ENCODE results near the gene TGM1. TPM values are rescaled to one million over a fixed set of nuclear protein-coding genes. Genes with fewer than 3 reads are reported as not detected.
"Not testable (repeated sequence)": the region's sequence is repeated elsewhere in the genome, so short reads cannot be mapped to it uniquely, and the experiment has no call there.

TGM1 gene
- total and polyA plus RNA-seq, 7 donors, result 0.33 to 2.7 (median 0.89) TPM; not detected in 1

DNA sequence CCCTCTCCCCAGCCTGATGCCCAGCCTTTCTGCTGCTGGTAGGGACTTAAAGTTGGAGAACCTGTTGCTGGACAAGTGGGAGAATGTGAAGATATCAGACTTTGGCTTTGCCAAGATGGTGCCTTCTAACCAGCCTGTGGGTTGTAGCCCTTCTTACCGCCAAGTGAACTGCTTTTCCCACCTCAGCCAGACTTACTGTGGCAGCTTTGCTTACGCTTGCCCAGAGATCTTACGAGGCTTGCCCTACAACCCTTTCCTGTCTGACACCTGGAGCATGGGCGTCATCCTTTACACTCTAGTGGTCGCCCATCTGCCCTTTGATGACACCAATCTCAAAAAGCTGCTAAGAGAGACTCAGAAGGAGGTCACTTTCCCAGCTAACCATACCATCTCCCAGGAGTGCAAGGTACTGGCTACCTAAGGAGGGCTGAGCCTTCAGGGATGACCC is 55.8 kb downstream of the TGM1 start:
- Histone ChIP-seq H3K36me3 (peaks cover 5 to 86% (median 19%) of the 10 kb centered on the region in 4 donors), H3K4me1 (peaks cover 0 to 14% (median 5%) of the 10 kb centered on the region in 4 donors), H3K27me3 (no peaks in the 10 kb centered on the region), H3K27ac (no peak overlapping the region), H3K9me3 (no peaks in the 10 kb centered on the region), H3K4me3 (no peak overlapping the region)
- TF ChIP-seq EP300 (IDR thresholded peaks at IDR 0.05) (no peak), POLR2A (IDR thresholded peaks at IDR 0.05) (no peak), POLR2AphosphoS5 (IDR thresholded peaks at IDR 0.05) (no peak)
- TF ChIP-seq, protein P1, sequence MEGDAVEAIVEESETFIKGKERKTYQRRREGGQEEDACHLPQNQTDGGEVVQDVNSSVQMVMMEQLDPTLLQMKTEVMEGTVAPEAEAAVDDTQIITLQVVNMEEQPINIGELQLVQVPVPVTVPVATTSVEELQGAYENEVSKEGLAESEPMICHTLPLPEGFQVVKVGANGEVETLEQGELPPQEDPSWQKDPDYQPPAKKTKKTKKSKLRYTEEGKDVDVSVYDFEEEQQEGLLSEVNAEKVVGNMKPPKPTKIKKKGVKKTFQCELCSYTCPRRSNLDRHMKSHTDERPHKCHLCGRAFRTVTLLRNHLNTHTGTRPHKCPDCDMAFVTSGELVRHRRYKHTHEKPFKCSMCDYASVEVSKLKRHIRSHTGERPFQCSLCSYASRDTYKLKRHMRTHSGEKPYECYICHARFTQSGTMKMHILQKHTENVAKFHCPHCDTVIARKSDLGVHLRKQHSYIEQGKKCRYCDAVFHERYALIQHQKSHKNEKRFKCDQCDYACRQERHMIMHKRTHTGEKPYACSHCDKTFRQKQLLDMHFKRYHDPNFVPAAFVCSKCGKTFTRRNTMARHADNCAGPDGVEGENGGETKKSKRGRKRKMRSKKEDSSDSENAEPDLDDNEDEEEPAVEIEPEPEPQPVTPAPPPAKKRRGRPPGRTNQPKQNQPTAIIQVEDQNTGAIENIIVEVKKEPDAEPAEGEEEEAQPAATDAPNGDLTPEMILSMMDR (IDR thresholded peaks at IDR 0.05), result no peak
- DNase-seq, result peak; percentile 10
- intact Hi-C loops (cut with DNase I), result no loop called here
- WGBS, 2 donors, result 75 to 95% methylated on average over 5 of the region's 5 CpGs

DNA sequence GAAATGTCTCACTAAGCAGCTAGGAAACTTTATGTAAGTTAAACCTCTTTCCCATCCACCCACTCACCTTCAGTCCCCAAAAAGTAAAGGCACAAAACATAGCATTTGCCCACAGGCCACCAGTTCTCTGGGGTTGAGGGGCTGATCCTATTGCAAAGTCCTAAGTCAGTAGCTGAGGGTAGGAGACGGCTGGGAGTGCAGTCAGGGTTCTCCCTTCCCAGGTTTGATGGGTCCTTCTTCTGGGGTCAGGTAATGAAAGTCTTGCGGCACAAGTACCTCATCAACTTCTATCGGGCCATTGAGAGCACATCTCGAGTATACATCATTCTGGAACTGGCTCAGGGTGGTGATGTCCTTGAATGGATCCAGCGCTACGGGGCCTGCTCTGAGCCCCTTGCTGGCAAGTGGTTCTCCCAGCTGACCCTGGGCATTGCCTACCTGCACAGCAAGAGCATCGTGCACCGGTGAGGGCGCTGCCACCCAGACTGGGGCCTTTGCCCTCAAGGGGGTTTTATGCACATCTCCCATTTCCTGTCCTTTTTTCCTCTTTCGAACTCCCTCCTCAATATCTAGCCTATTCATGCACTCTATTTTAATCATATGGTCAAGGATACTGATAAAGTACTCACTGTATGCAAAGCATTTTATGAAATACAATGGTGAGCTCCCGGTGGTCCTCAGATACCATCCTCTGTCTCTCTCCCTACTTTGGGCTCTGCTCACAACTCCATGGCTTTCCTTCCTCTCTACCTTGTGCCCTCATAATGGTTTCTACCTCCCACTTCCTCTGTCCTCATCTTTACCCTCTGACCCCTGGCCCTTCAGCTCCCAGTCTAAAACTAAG is 56.5 kb downstream of the TGM1 start:
- H3K36me3 ChIP-seq, result peaks cover 5 to 88% (median 20%) of the 10 kb centered on the region in 4 donors

DNA sequence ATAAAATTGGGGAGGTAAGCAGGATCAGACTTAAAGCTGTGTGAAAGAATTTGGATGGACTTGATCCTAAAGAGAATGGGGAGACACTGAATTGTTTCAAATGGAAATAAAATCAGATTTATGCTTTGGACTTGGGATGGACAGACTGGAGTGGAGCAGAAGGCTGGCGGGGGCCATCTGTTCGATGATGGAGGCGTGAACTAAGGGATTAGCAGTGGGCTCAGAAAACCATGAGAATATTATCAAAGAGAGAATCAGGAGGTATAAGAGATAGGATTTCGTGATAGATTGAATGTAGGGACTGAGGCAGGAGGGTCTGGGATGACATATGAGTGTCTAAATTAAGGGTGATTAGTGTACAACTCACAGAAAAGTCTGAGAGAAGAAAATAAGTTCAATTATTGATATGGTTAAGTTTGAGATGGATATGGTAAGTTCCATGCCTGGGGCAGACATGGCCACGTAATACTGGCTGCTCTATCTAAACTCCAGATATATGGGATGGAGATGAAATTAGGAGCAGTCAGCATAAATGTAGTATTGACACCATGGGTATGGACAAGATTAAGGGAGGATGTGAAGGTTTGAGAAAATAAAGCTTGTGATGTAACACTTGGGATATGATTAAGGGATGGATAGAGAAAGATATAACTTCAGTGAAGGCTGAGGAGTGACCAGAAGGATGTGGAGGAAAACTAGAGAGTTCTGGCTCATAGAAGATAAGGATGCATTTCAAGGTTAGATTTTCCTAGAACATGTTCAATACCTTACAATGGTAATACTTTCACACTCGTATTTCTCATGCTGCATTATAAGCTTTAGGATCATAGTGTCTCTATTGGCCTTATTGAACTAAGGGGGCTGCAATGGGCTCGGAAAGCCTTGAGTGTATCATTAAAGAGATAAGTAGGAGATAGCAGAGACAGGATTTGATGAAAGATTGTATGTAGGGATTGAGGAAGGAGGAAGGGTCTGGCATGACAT is 58.5 kb downstream of the TGM1 start:
- Histone ChIP-seq H3K4me3 (no peak overlapping the region), H3K4me1 (no peaks in the 10 kb centered on the region), H3K27ac (no peak overlapping the region), H3K9me3 (no peaks in the 10 kb centered on the region), H3K27me3 (no peaks in the 10 kb centered on the region), H3K36me3 (peaks cover 0 to 79% (median 14%) of the 10 kb centered on the region in 4 donors)
- WGBS, 2 donors, result 95 to 96% methylated on average over 7 of the region's 7 CpGs
- DNase-seq, result peak; percentile 9
- intact Hi-C loops (cut with DNase I), result no loop called here
- no peak for TF ChIP-seq EP300 (IDR thresholded peaks at IDR 0.05)
- no peak for TF ChIP-seq POLR2AphosphoS5 (IDR thresholded peaks at IDR 0.05)

More for the DNA sequence above, 56.5 kb downstream of the TGM1 start:
- Histone ChIP-seq H3K27ac (no peak overlapping the region), H3K9me3 (no peaks in the 10 kb centered on the region), H3K4me3 (no peak overlapping the region), H3K27me3 (no peaks in the 10 kb centered on the region), H3K4me1 (peaks cover 0 to 8% (median 2%) of the 10 kb centered on the region in 4 donors)
- peak; percentile 26 for DNase-seq
- no peak for TF ChIP-seq EP300 (IDR thresholded peaks at IDR 0.05)
- TF ChIP-seq, protein P1 (IDR thresholded peaks at IDR 0.05), result no peak
- no peak for TF ChIP-seq POLR2AphosphoS5 (IDR thresholded peaks at IDR 0.05)
- no peak for TF ChIP-seq POLR2A (IDR thresholded peaks at IDR 0.05)
- 97 to 98% methylated on average over 11 of the region's 11 CpGs for WGBS, 2 donors
- intact Hi-C loops (cut with DNase I), result no loop called here

DNA sequence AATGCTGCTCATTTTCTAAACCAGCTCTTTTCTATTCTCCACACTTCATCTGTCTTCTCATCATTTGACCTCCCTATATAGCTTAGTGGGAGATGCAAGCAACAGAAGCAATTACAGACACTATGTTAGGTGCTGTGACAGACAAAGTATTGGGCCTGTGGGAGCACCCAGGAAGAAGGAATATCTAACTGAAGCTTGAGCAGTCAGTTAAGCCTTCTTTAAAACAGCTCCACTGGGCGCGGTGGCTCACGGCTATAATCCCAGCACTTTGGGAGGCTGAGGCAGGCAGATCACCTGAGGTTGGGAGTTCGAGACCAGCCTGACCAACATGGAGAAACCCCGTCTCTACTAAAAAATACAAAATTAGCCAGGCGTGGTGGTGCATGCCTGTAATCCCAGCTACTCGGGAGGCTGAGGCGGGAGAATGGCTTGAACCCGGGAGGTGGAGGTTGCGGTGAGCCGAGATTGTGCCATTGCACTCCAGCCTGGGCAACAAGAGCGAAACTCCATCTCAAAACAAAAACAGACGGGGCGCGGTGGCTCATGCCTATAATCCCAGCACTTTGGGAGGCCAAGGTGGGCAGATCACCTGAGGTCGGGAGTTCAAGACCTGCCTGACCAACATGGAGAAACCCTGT is 59.6 kb downstream of the TGM1 start:
- H3K27ac ChIP-seq; H3K4me3 ChIP-seq; H3K27me3 ChIP-seq; H3K9me3 ChIP-seq; H3K4me1 ChIP-seq; intact Hi-C loops (cut with DNase I): not testable (repeated sequence)
- H3K36me3 ChIP-seq, result peaks cover 0 to 68% (median 11%) of the 10 kb centered on the region in 4 donors
- DNase-seq, result peak; percentile 40
- WGBS, 2 donors, result 96 to 98% methylated on average over 16 of the region's 16 CpGs

DNA sequence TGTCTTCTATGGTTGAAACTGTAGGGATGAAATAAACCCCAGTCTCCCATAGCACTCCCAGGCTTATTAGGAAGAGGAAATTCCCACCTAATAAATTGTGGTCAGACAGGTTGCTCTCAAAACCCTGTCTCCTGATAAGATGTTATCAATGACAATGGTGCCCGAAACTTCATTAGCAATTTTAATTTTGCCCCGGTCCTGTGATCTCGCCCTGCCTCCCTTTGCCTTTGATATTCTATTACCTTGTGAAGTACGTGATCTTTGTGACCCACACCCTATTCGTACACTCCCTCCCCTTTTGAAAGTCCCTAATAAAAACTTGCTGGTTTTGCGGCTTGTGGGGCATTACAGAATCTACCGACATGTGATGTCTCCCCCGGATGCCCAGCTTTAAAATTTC is 60.4 kb downstream of the TGM1 start:
- 95 to 96% methylated on average over 8 of the region's 8 CpGs for WGBS, 2 donors
- H3K4me1 ChIP-seq; H3K4me3 ChIP-seq; H3K9me3 ChIP-seq; intact Hi-C loops (cut with DNase I); H3K27ac ChIP-seq; H3K27me3 ChIP-seq: not testable (repeated sequence)
- DNase-seq, result peak; percentile 3
- peaks cover 0 to 60% (median 8%) of the 10 kb centered on the region in 4 donors for H3K36me3 ChIP-seq

Small RNAs within 50 kb of the gene (small RNA-seq; reads per million reads assigned to genes)
- gene CHMP4A (0 reads per million in 3 donors), gene MDP1 (0 to 0.06 (median 0) reads per million in 3 donors)

Other genes with a start within 250 kb of the TGM1 start
Only the 30 nearest of the 34 such genes appear.
- gene PCK2, start 168.9 kb downstream of the TGM1 start, total RNA-seq, result 10 to 100 TPM in 2 of 4 donors, 1 to 10 TPM in 2; 7.1 to 12.2 (median 9.2) TPM
- 100 to 1,000 TPM in 1 of 3 donors, 10 to 100 TPM in 2; 66.1 to 109 (median 99.5) TPM for gene PCK2, start 168.9 kb downstream of the TGM1 start, polyA plus RNA-seq
- gene DCAF11, start 148.4 kb downstream of the TGM1 start, total RNA-seq, result 10 to 100 TPM; 37.7 to 82.9 (median 54.8) TPM
- gene DCAF11, start 148.4 kb downstream of the TGM1 start, polyA plus RNA-seq, result 10 to 100 TPM; 70.9 to 79.8 (median 75.1) TPM
- gene NRL, start 148.2 kb downstream of the TGM1 start, total RNA-seq, result 1 to 10 TPM in 2 of 4 donors, under 1 TPM in 2; 0.71 to 2.2 (median 1.4) TPM
- gene NRL, start 148.2 kb downstream of the TGM1 start, polyA plus RNA-seq, result 1 to 10 TPM; 1.2 to 2.9 (median 1.8) TPM
- gene FITM1, start 132.5 kb downstream of the TGM1 start, total RNA-seq, result under 1 TPM in 1 of 4 donors, not detected in 3; 0.33 TPM
- gene FITM1, start 132.5 kb downstream of the TGM1 start, polyA plus RNA-seq, result 1 to 10 TPM in 1 of 3 donors, not detected in 2; 1.8 TPM
- 100 to 1,000 TPM; 129 to 186 (median 152) TPM for gene PSME1, start 127.0 kb downstream of the TGM1 start, total RNA-seq
- 100 to 1,000 TPM; 309 to 438 (median 416) TPM for gene PSME1, start 127.0 kb downstream of the TGM1 start, polyA plus RNA-seq
- gene EMC9, start 121.6 kb downstream of the TGM1 start, total RNA-seq, result 10 to 100 TPM in 3 of 4 donors, 1 to 10 TPM in 1; 5.0 to 20.9 (median 12.9) TPM
- 10 to 100 TPM; 20.6 to 37.2 (median 30.8) TPM for gene EMC9, start 121.6 kb downstream of the TGM1 start, polyA plus RNA-seq
- gene PSME2, start 116.6 kb downstream of the TGM1 start, total RNA-seq, result 10 to 100 TPM; 26.2 to 43.5 (median 34.5) TPM
- 100 to 1,000 TPM; 228 to 485 (median 356) TPM for gene PSME2, start 116.6 kb downstream of the TGM1 start, polyA plus RNA-seq
- gene RNF31, start 115.7 kb downstream of the TGM1 start, total RNA-seq, result 10 to 100 TPM; 20.2 to 38.4 (median 29.7) TPM
- 10 to 100 TPM; 13.6 to 57.8 (median 37.8) TPM for gene RNF31, start 115.7 kb downstream of the TGM1 start, polyA plus RNA-seq
- gene IRF9, start 101.9 kb downstream of the TGM1 start, total RNA-seq, result 100 to 1,000 TPM in 1 of 4 donors, 10 to 100 TPM in 3; 54.6 to 103 (median 56.1) TPM
- gene IRF9, start 101.9 kb downstream of the TGM1 start, polyA plus RNA-seq, result 100 to 1,000 TPM in 1 of 3 donors, 10 to 100 TPM in 2; 46.2 to 115 (median 51.8) TPM
- gene REC8, start 91.1 kb downstream of the TGM1 start, total RNA-seq, result 10 to 100 TPM in 2 of 4 donors, 1 to 10 TPM in 2; 4.6 to 24.1 (median 8.3) TPM
- gene REC8, start 91.1 kb downstream of the TGM1 start, polyA plus RNA-seq, result 10 to 100 TPM in 1 of 3 donors, 1 to 10 TPM in 2; 1.8 to 21.7 (median 2.5) TPM
- gene IPO4, start 74.4 kb downstream of the TGM1 start, total RNA-seq, result 10 to 100 TPM; 11.0 to 37.1 (median 13.2) TPM
- gene IPO4, start 74.4 kb downstream of the TGM1 start, polyA plus RNA-seq, result 10 to 100 TPM in 1 of 3 donors, 1 to 10 TPM in 2; 3.0 to 24.4 (median 5.4) TPM
- gene TM9SF1, start 67.7 kb downstream of the TGM1 start, total RNA-seq, result 10 to 100 TPM; 29.6 to 36.9 (median 34.7) TPM
- 10 to 100 TPM in 2 of 3 donors, 1 to 10 TPM in 1; 7.9 to 37.2 (median 10.8) TPM for gene TM9SF1, start 67.7 kb downstream of the TGM1 start, polyA plus RNA-seq
- gene TSSK4, start 57.5 kb downstream of the TGM1 start, total RNA-seq, result under 1 TPM in 1 of 4 donors, not detected in 3; 0.66 TPM
- under 1 TPM in 1 of 3 donors, not detected in 2; 0.22 TPM for gene TSSK4, start 57.5 kb downstream of the TGM1 start, polyA plus RNA-seq
- 100 to 1,000 TPM in 2 of 4 donors, 10 to 100 TPM in 2; 65.6 to 149 (median 102) TPM for gene CHMP4A, start 49.7 kb downstream of the TGM1 start, total RNA-seq
- gene CHMP4A, start 49.7 kb downstream of the TGM1 start, polyA plus RNA-seq, result 100 to 1,000 TPM in 2 of 3 donors, 10 to 100 TPM in 1; 81.6 to 116 (median 109) TPM
- 10 to 100 TPM; 22.4 to 31.7 (median 26.5) TPM for gene MDP1, start 47.1 kb downstream of the TGM1 start, total RNA-seq
- gene MDP1, start 47.1 kb downstream of the TGM1 start, polyA plus RNA-seq, result 10 to 100 TPM; 15.1 to 34.2 (median 28.8) TPM
- gene NEDD8, start 30.8 kb downstream of the TGM1 start, total RNA-seq, result 100 to 1,000 TPM; 104 to 217 (median 189) TPM
- gene NEDD8, start 30.8 kb downstream of the TGM1 start, polyA plus RNA-seq, result 100 to 1,000 TPM; 204 to 243 (median 221) TPM
- 10 to 100 TPM; 44.3 to 63.9 (median 48.3) TPM for gene GMPR2, start 30.2 kb downstream of the TGM1 start, total RNA-seq
- 10 to 100 TPM; 56.5 to 97.1 (median 58.9) TPM for gene GMPR2, start 30.2 kb downstream of the TGM1 start, polyA plus RNA-seq
- 10 to 100 TPM; 36.6 to 55.3 (median 50.1) TPM for gene TINF2, start 20.6 kb downstream of the TGM1 start, total RNA-seq
- gene TINF2, start 20.6 kb downstream of the TGM1 start, polyA plus RNA-seq, result 10 to 100 TPM; 41.4 to 54.1 (median 43.5) TPM
- gene RABGGTA, start 8.4 kb upstream of the TGM1 start, total RNA-seq, result 10 to 100 TPM; 14.0 to 25.2 (median 20.0) TPM
- gene RABGGTA, start 8.4 kb upstream of the TGM1 start, polyA plus RNA-seq, result 10 to 100 TPM; 27.3 to 32.4 (median 31.9) TPM
- gene DHRS1, start 36.6 kb upstream of the TGM1 start, total RNA-seq, result 10 to 100 TPM; 13.9 to 34.6 (median 29.3) TPM
- gene DHRS1, start 36.6 kb upstream of the TGM1 start, polyA plus RNA-seq, result 10 to 100 TPM; 39.6 to 56.6 (median 40.8) TPM
- 10 to 100 TPM; 12.8 to 16.8 (median 14.9) TPM for gene NOP9, start 36.7 kb upstream of the TGM1 start, total RNA-seq
- gene NOP9, start 36.7 kb upstream of the TGM1 start, polyA plus RNA-seq, result 10 to 100 TPM in 2 of 3 donors, 1 to 10 TPM in 1; 7.8 to 29.0 (median 11.3) TPM
- gene CIDEB, start 44.8 kb upstream of the TGM1 start, total RNA-seq, result 1 to 10 TPM; 4.7 to 9.5 (median 8.0) TPM
- gene CIDEB, start 44.8 kb upstream of the TGM1 start, polyA plus RNA-seq, result 1 to 10 TPM; 7.2 to 8.6 (median 7.2) TPM
- gene LTB4R2, start 47.0 kb upstream of the TGM1 start, total RNA-seq, result 1 to 10 TPM; 2.5 to 5.5 (median 4.3) TPM
- 1 to 10 TPM in 1 of 3 donors, under 1 TPM in 1, not detected in 1; under 0.01 to 3.9 TPM for gene LTB4R2, start 47.0 kb upstream of the TGM1 start, polyA plus RNA-seq
- gene LTB4R, start 48.3 kb upstream of the TGM1 start, total RNA-seq, result 1 to 10 TPM; 2.1 to 4.2 (median 2.9) TPM
- 1 to 10 TPM in 2 of 3 donors, under 1 TPM in 1; 0.60 to 9.8 (median 2.1) TPM for gene LTB4R, start 48.3 kb upstream of the TGM1 start, polyA plus RNA-seq
- gene ADCY4, start 71.9 kb upstream of the TGM1 start, total RNA-seq, result 10 to 100 TPM in 3 of 4 donors, 1 to 10 TPM in 1; 8.1 to 36.0 (median 17.7) TPM
- gene ADCY4, start 71.9 kb upstream of the TGM1 start, polyA plus RNA-seq, result 10 to 100 TPM in 1 of 3 donors, 1 to 10 TPM in 2; 1.4 to 16.5 (median 2.4) TPM
- gene RIPK3, start 76.8 kb upstream of the TGM1 start, total RNA-seq, result 10 to 100 TPM in 1 of 4 donors, 1 to 10 TPM in 3; 2.6 to 12.5 (median 3.7) TPM
- 10 to 100 TPM; 28.8 to 66.4 (median 43.5) TPM for gene RIPK3, start 76.8 kb upstream of the TGM1 start, polyA plus RNA-seq
- gene NFATC4, start 105.0 kb upstream of the TGM1 start, total RNA-seq, result 100 to 1,000 TPM in 1 of 4 donors, 10 to 100 TPM in 3; 29.6 to 120 (median 67.3) TPM
- gene NFATC4, start 105.0 kb upstream of the TGM1 start, polyA plus RNA-seq, result 10 to 100 TPM; 10.4 to 45.1 (median 15.6) TPM
- 10 to 100 TPM in 1 of 4 donors, 1 to 10 TPM in 3; 6.8 to 17.4 (median 7.0) TPM for gene NYNRIN, start 135.8 kb upstream of the TGM1 start, total RNA-seq
- 1 to 10 TPM in 1 of 3 donors, under 1 TPM in 2; 0.60 to 6.5 (median 0.92) TPM for gene NYNRIN, start 135.8 kb upstream of the TGM1 start, polyA plus RNA-seq
- 1 to 10 TPM; 1.4 to 8.9 (median 2.1) TPM for gene CBLN3, start 166.5 kb upstream of the TGM1 start, total RNA-seq
- 1 to 10 TPM in 2 of 3 donors, under 1 TPM in 1; 0.46 to 3.6 (median 1.2) TPM for gene CBLN3, start 166.5 kb upstream of the TGM1 start, polyA plus RNA-seq
- 10 to 100 TPM; 44.6 to 60.8 (median 50.6) TPM for gene KHNYN, start 166.8 kb upstream of the TGM1 start, total RNA-seq
- gene KHNYN, start 166.8 kb upstream of the TGM1 start, polyA plus RNA-seq, result 10 to 100 TPM; 16.2 to 64.6 (median 36.1) TPM

All from sigmoid colon (tissue), 7 donors.